Uterus (tissue), 4 donors: ENCODE results near the gene SLC25A30. TPM values are rescaled to one million over a fixed set of nuclear protein-coding genes. Genes with fewer than 3 reads are reported as not detected.

ENCODE experiments used
- DNase-seq, 2 donors: peaks; one replicate each; pipeline ENCODE4 v3.0.0-alpha.2; 2019 to 2020
- H3K27ac ChIP-seq, 2 donors: fragments of 200-600 bp; sonication (generic); 1 replicate in 1 of 2; 2 replicates in 1 of 2; pipeline ENCODE4 v1.5.1; 2016 to 2018
- H3K27me3 ChIP-seq, 2 donors: fragments of 200-600 bp; sonication (generic); one replicate each; pipeline ENCODE4 v1.5.1; 2018 to 2019; ENCODE audit warnings: control low read depth in 1 of 2
- H3K36me3 ChIP-seq, 2 donors: fragments of 200-600 bp; sonication (generic); one replicate each; pipeline ENCODE4 v1.5.1; 2019; ENCODE audit warnings: control low read depth in 1 of 2
- H3K4me1 ChIP-seq, 2 donors: fragments of 200-600 bp; sonication (generic); one replicate each; pipeline ENCODE4 v1.5.1; 2018 to 2019; ENCODE audit warnings: control low read depth in 1 of 2
- H3K4me3 ChIP-seq, 2 donors: fragments of 200-600 bp; sonication (generic); 1 replicate in 1 of 2; 2 replicates in 1 of 2; pipeline ENCODE4 v1.5.1; 2018 to 2019; ENCODE audit warnings: mild to moderate bottlenecking in 1 of 2
- H3K9me3 ChIP-seq, 2 donors: fragments of 200-600 bp; sonication (generic); one replicate each; pipeline ENCODE4 v1.5.1; 2019; ENCODE audit warnings: control low read depth in 1 of 2
- CTCF ChIP-seq, 4 experiments: fragments of 200-600 bp in 2 of 4; fragments of 450-650 bp in 2 of 4; sonication (generic) in 2 of 4; IDR thresholded peaks; one replicate each; pipeline ENCODE4 v1.5.1; 2016 to 2019; ENCODE audit warnings: antibody characterized with exemption in 4 of 4, mild to moderate bottlenecking in 2 of 4, moderate library complexity in 1 of 4
- POLR2A ChIP-seq, 2 donors: fragments of 450-650 bp; IDR thresholded peaks; one replicate each; pipeline ENCODE4 v1.6.1; 2016; ENCODE audit warnings: antibody characterized with exemption in 2 of 2, mild to moderate bottlenecking in 1 of 2, moderate library complexity in 1 of 2
- intact Hi-C: fragments of 100-400 bp; cut with DNase I; formaldehyde crosslinking; loops from one replicate; pipeline ENCODE4 v1.15.1; 2023; ENCODE audit warnings: low total_unique reads
- total RNA-seq, 4 donors: library from RNA; depleted of rRNA in 3 of 4; stranded (reverse); fragments of >200 nt in 3 of 4; gene quantifications; one replicate each; pipeline versions ENCODE4 v1.1.0 to v1.2.4, GENCODE V29; 2014 to 2023
- donor health status: DM: yes; HTN: yes; CAD: no.

SLC25A30 gene
- total RNA-seq, 4 donors from 2014 or later = 8.2 to 30.5 (median 22.2) TPM

GRCh38 chr13:45372189-45373161, 45.7 kb downstream of the SLC25A30 start:
- no peaks in the 10 kb centered on the region for H3K9me3 ChIP-seq
- intact Hi-C loops = no loop called here
- H3K4me1 ChIP-seq = no peaks in the 10 kb centered on the region
- H3K27ac ChIP-seq = no peak overlapping the region
- DNase-seq = no peak
- H3K27me3 ChIP-seq = no peaks in the 10 kb centered on the region
- TF ChIP-seq POLR2A (IDR thresholded peaks at IDR 0.05) (no peak), CTCF (IDR thresholded peaks at IDR 0.05) (no peak)
- no peaks in the 10 kb centered on the region for H3K36me3 ChIP-seq
- H3K4me3 ChIP-seq = no peak overlapping the region

- H3K4me3 ChIP-seq = no peak overlapping the region
- H3K27me3 ChIP-seq = no peaks in the 10 kb centered on the region
- no peaks in the 10 kb centered on the region for H3K4me1 ChIP-seq
- DNase-seq = peak; percentile 66 to 69
- no peak overlapping the region for H3K27ac ChIP-seq
- no peaks in the 10 kb centered on the region for H3K36me3 ChIP-seq
- TF ChIP-seq POLR2A (IDR thresholded peaks at IDR 0.05) (no peak), CTCF (IDR thresholded peaks at IDR 0.05) (peak; percentile 72 to 90 (median 82))
- intact Hi-C loops = no loop called here
- H3K9me3 ChIP-seq = no peaks in the 10 kb centered on the region
Measured at GRCh38 chr13:45370922-45371406, 47.2 kb downstream of the SLC25A30 start.

- Histone ChIP-seq H3K36me3 (no peaks in the 10 kb centered on the region), H3K4me3 (no peak overlapping the region), H3K27me3 (no peaks in the 10 kb centered on the region), H3K4me1 (no peaks in the 10 kb centered on the region), H3K9me3 (no peaks in the 10 kb centered on the region), H3K27ac (no peak overlapping the region)
- intact Hi-C loops = no loop called here
- DNase-seq = no peak
- TF ChIP-seq CTCF (IDR thresholded peaks at IDR 0.05) = no peak
- TF ChIP-seq POLR2A (IDR thresholded peaks at IDR 0.05) = no peak
Measured at GRCh38 chr13:45369116-45369515, 49.1 kb downstream of the SLC25A30 start.

GRCh38 chr13:45368571-45368970, 49.6 kb downstream of the SLC25A30 start:
- intact Hi-C loops = no loop called here
- Histone ChIP-seq H3K27me3 (no peaks in the 10 kb centered on the region), H3K27ac (no peak overlapping the region)

More at GRCh38 chr13:45368571-45368970, 49.6 kb downstream of the SLC25A30 start:
- no peak for DNase-seq
- Histone ChIP-seq H3K4me3 (no peak overlapping the region), H3K36me3 (no peaks in the 10 kb centered on the region), H3K9me3 (no peaks in the 10 kb centered on the region), H3K4me1 (no peaks in the 10 kb centered on the region)
- TF ChIP-seq CTCF (IDR thresholded peaks at IDR 0.05) = no peak
- TF ChIP-seq POLR2A (IDR thresholded peaks at IDR 0.05) = no peak
